Trophoblast cell (in vitro differentiated cells and primary cell): ENCODE results near the gene POR.
"Not testable (repeated sequence)": the region's sequence is repeated elsewhere in the genome, so short reads cannot be mapped to it uniquely, and the experiment has no call there.

Experiments
- DNase-seq, 2 donors: peaks; one replicate each; pipeline ENCODE4 v3.0.0-alpha.2; 2016
- H2AFZ ChIP-seq: 2 replicates; pipeline ENCODE4 v1.6.1; 2013; ENCODE audit warnings: low read length, moderate library complexity, mild to moderate bottlenecking; ENCODE audit not compliant: insufficient read depth, poor library complexity
- H2AK5ac ChIP-seq: 2 replicates; pipeline ENCODE4 v1.6.1; 2013; ENCODE audit warnings: mild to moderate bottlenecking, low read length
- H2BK120ac ChIP-seq: 2 replicates; pipeline ENCODE4 v1.6.1; 2013; ENCODE audit warnings: low read length, mild to moderate bottlenecking, moderate library complexity; ENCODE audit not compliant: insufficient read depth, poor library complexity
- H2BK12ac ChIP-seq: 2 replicates; pipeline ENCODE4 v1.6.1; 2013; ENCODE audit warnings: mild to moderate bottlenecking, low read length, moderate library complexity
- H2BK5ac ChIP-seq: 2 replicates; pipeline ENCODE4 v1.6.1; 2013; ENCODE audit warnings: low read length, low read depth, moderate library complexity, mild to moderate bottlenecking; ENCODE audit not compliant: poor library complexity
- H3K14ac ChIP-seq: 2 replicates; pipeline ENCODE4 v1.6.1; 2013; ENCODE audit warnings: mild to moderate bottlenecking, low read length
- H3K18ac ChIP-seq: 2 replicates; pipeline ENCODE4 v1.6.1; 2013; ENCODE audit warnings: mild to moderate bottlenecking, low read length
- H3K23ac ChIP-seq: 2 replicates; pipeline ENCODE4 v1.6.1; 2013; ENCODE audit warnings: low read length
- H3K27ac ChIP-seq: 2 replicates; pipeline ENCODE4 v1.5.1; 2013; ENCODE audit warnings: low read depth, mild to moderate bottlenecking, inconsistent platforms, low read length, moderate library complexity
- H3K27me3 ChIP-seq: 2 replicates; pipeline ENCODE4 v1.6.1; 2013; ENCODE audit warnings: inconsistent platforms, mild to moderate bottlenecking, low read length, moderate library complexity; ENCODE audit not compliant: insufficient read depth
- H3K36me3 ChIP-seq, 2 experiments: 1 replicate in 1 of 2; 2 replicates in 1 of 2; pipeline ENCODE4 v1.6.1; 2013; ENCODE audit warnings: low read length in 2 of 2, mild to moderate bottlenecking in 2 of 2, moderate library complexity in 1 of 2; ENCODE audit not compliant: insufficient read depth in 2 of 2, control insufficient read depth in 1 of 2
- H3K4ac ChIP-seq: 2 replicates; pipeline ENCODE4 v1.6.1; 2013; ENCODE audit warnings: low read depth, mild to moderate bottlenecking, low read length, moderate library complexity
- H3K4me1 ChIP-seq, 2 experiments: 1 replicate in 1 of 2; 2 replicates in 1 of 2; pipeline ENCODE4 v1.6.1; 2013; ENCODE audit warnings: low read length in 2 of 2, mild to moderate bottlenecking in 2 of 2, moderate library complexity in 1 of 2; ENCODE audit not compliant: insufficient read depth in 2 of 2, control insufficient read depth in 1 of 2
- H3K4me2 ChIP-seq: 2 replicates; pipeline ENCODE4 v1.6.1; 2013; ENCODE audit warnings: inconsistent platforms, mild to moderate bottlenecking, low read length, moderate library complexity
- H3K4me3 ChIP-seq: 2 replicates; pipeline ENCODE4 v1.5.1; 2013; ENCODE audit warnings: mild to moderate bottlenecking, low read depth, low read length, inconsistent platforms
- H3K79me1 ChIP-seq: one replicate; pipeline ENCODE4 v1.6.1; 2013; ENCODE audit warnings: low read length
- H3K79me2 ChIP-seq: 2 replicates; pipeline ENCODE4 v1.6.1; 2013; ENCODE audit warnings: low read length, mild to moderate bottlenecking; ENCODE audit not compliant: control insufficient read depth, insufficient read depth, poor library complexity
- H3K9ac ChIP-seq: 2 replicates; pipeline ENCODE4 v1.6.1; 2013; ENCODE audit warnings: mild to moderate bottlenecking, low read length
- H3K9me3 ChIP-seq: 2 replicates; pipeline ENCODE4 v1.6.1; 2013; ENCODE audit warnings: low read depth, mild to moderate bottlenecking, control low read depth, inconsistent platforms, low read length; ENCODE audit not compliant: insufficient read depth
- H4K12ac ChIP-seq: 2 replicates; pipeline ENCODE4 v1.6.1; 2013; ENCODE audit warnings: low read depth, mild to moderate bottlenecking, low read length, moderate library complexity
- H4K8ac ChIP-seq: 2 replicates; pipeline ENCODE4 v1.6.1; 2013; ENCODE audit warnings: low read depth, mild to moderate bottlenecking, low read length, moderate library complexity
- H4K91ac ChIP-seq: one replicate; pipeline ENCODE4 v1.6.1; 2013; ENCODE audit warnings: low read depth, mild to moderate bottlenecking, low read length, moderate library complexity
- WGBS: extraction: QIAGEN DNeasy Blood & Tissue Kit; methylation state at CpG from one replicate; pipeline ENCODE4 v1.1.7; 2013; ENCODE audit warnings: missing lambda C conversion rate; ENCODE audit not compliant: insufficient read length, insufficient coverage; ENCODE audit errors: extremely low coverage; 5-methylcytosine and 5-hydroxymethylcytosine counted together

POR gene

DNA sequence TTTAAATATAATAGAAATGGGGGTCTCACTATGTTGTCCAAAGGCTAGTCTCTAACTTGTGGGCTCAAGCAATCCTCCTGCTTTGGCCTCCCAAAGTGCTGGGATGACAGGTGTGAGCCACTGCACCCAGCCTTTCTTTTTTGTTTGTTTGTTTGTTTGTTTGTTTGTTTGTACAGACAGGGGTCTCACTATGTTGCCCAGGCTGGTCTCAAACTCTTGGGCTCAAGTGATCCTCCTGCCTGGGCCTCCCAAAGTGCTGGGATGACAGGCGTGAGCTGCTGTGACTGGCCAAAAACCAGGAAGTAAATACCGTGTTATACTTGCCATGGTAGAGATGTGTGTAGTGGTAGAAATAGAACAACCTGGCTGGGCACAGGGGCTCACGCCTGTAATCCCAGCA lies 40.8 kb upstream of the POR start:
- not testable (repeated sequence) for H3K23ac ChIP-seq, H2BK120ac ChIP-seq, DNase-seq, H3K79me1 ChIP-seq, H2BK12ac ChIP-seq, H3K79me2 ChIP-seq, H3K9ac ChIP-seq, H2AK5ac ChIP-seq, H3K4me3 ChIP-seq, H3K4me2 ChIP-seq, H4K12ac ChIP-seq, H2AFZ ChIP-seq, H4K91ac ChIP-seq, H3K9me3 ChIP-seq, H3K18ac ChIP-seq, H3K36me3 ChIP-seq, H4K8ac ChIP-seq, H3K4ac ChIP-seq, H3K27me3 ChIP-seq, H2BK5ac ChIP-seq, H3K4me1 ChIP-seq, H3K27ac ChIP-seq, H3K14ac ChIP-seq
- no CpG with 5 or more reads among the region's 3 CpGs for WGBS

DNA sequence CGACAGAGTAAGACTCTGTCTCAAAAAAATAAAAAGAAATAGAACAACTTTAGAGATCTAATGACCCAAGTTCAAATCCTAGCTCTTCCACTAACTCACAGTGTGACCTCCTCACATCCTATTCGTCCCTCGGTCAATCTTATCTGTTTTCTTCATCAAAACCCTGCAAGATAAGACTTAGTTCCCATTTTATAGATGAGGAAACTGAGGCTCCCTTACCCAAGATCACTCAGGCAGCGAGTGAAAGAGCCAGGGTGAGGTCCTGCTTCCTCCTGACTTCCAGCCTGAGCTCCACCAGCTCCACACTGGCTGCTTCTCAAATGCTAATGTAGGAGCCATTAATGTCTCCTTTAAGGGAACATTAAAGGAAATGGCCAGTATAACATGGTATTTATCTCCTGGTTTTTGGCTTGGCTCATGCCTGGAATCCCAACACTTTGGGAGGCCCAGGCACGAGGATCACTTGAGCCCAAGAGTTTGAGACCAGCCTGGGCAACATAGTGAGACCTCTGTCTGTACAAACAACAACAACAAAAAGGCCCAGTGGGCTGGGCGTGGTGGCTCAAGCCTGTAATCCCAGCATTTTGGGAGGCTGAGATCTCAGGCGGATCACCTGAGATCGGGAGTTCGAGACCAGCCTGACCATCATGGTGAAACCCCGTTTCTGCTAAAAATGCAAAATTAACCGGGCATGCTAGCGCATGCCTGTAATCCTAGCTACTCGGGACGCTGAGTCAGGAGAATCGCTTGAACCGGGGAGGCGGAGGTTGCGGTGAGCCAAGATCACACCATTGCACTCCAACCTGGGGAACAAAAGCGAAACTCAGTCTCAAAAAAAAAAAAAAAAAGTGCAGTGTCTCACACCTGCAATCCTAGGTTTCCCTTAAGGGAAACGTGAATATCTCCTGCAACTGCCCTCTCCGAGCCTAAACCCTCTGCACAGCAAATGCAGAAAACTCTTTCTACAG lies 39.6 kb upstream of the POR start:
- Histone ChIP-seq H3K4me1 (peaks cover 2 to 5% of the 10 kb centered on the region in 2 experiments), H3K36me3 (no peaks in the 10 kb centered on the region), H3K27ac (no peak overlapping the region), H2AK5ac (no peak overlapping the region), H4K91ac (no peak overlapping the region), H3K18ac (no peak overlapping the region), H3K4me2 (no peak overlapping the region), H2BK120ac (no peak overlapping the region), H3K79me2 (peaks cover 7% of the 10 kb centered on the region), H2BK12ac (no peak overlapping the region), H2AFZ (no peak overlapping the region), H4K8ac (no peak overlapping the region), H3K14ac (no peak overlapping the region), H3K9me3 (no peaks in the 10 kb centered on the region), H3K27me3 (no peaks in the 10 kb centered on the region), H3K79me1 (peaks cover 8% of the 10 kb centered on the region), H3K9ac (no peak overlapping the region), H3K4me3 (no peak overlapping the region), H4K12ac (no peak overlapping the region), H3K4ac (no peak overlapping the region), H2BK5ac (no peak overlapping the region), H3K23ac (no peak overlapping the region)
- WGBS, result no CpG with 5 or more reads among the region's 21 CpGs
- peak in 1 of 2 donors; percentile 7 for DNase-seq

GRCh38 chr7:75876126-75876881 lies 38.7 kb upstream of the POR start:
- WGBS, result no CpG with 5 or more reads among the region's 11 CpGs

GRCh38 chr7:75878312-75878768 lies 36.6 kb upstream of the POR start:
- no peaks in the 10 kb centered on the region for H3K27me3 ChIP-seq
- H2BK5ac ChIP-seq, result peak overlapping the region; percentile 33
- H2BK120ac ChIP-seq, result no peak overlapping the region
- H3K4me1 ChIP-seq, result peaks cover 2 to 5% of the 10 kb centered on the region in 2 experiments
- peak overlapping the region; percentile 25 for H4K91ac ChIP-seq
- peaks cover 13 to 16% of the 10 kb centered on the region in 2 experiments for H3K36me3 ChIP-seq
- peak overlapping the region; percentile 58 for H2AFZ ChIP-seq
- H3K18ac ChIP-seq, result peak overlapping the region; percentile 77
- no peak overlapping the region for H3K4me3 ChIP-seq
- DNase-seq, result peak; percentile 62 to 76
- peak overlapping the region; percentile 83 for H3K14ac ChIP-seq
- H3K23ac ChIP-seq, result no peak overlapping the region
- no peak overlapping the region for H3K9ac ChIP-seq
- H3K4me2 ChIP-seq, result peak overlapping the region; percentile 57
- no peak overlapping the region for H2BK12ac ChIP-seq
- H3K79me1 ChIP-seq, result peaks cover 8% of the 10 kb centered on the region
- no peak overlapping the region for H3K27ac ChIP-seq
- H3K79me2 ChIP-seq, result peaks cover 7% of the 10 kb centered on the region
- peak overlapping the region; percentile 64 for H3K4ac ChIP-seq
- no peak overlapping the region for H2AK5ac ChIP-seq
- WGBS, result no CpG with 5 or more reads among the region's 10 CpGs
- peak overlapping the region; percentile 95 for H4K8ac ChIP-seq
- H4K12ac ChIP-seq, result peak overlapping the region; percentile 65
- no peaks in the 10 kb centered on the region for H3K9me3 ChIP-seq

More at GRCh38 chr7:75876126-75876881, 38.7 kb upstream of the POR start:
- H2BK5ac ChIP-seq, result no peak overlapping the region
- no peak overlapping the region for H2BK120ac ChIP-seq
- no peak overlapping the region for H3K27ac ChIP-seq
- H3K79me2 ChIP-seq, result peaks cover 7% of the 10 kb centered on the region
- no peak overlapping the region for H4K8ac ChIP-seq
- no peak overlapping the region for H3K9ac ChIP-seq
- no peaks in the 10 kb centered on the region for H3K9me3 ChIP-seq
- H3K4ac ChIP-seq, result no peak overlapping the region
- peaks cover 0 to 2% of the 10 kb centered on the region in 2 experiments for H3K36me3 ChIP-seq
- peaks cover 2 to 5% of the 10 kb centered on the region in 2 experiments for H3K4me1 ChIP-seq
- no peak overlapping the region for H2AFZ ChIP-seq
- peak; percentile 93 to 97 for DNase-seq
- H4K91ac ChIP-seq, result no peak overlapping the region
- H3K79me1 ChIP-seq, result peaks cover 8% of the 10 kb centered on the region
- H3K14ac ChIP-seq, result no peak overlapping the region
- H3K4me2 ChIP-seq, result no peak overlapping the region
- H3K27me3 ChIP-seq, result no peaks in the 10 kb centered on the region
- no peak overlapping the region for H3K4me3 ChIP-seq
- H3K23ac ChIP-seq, result no peak overlapping the region
- no peak overlapping the region for H2AK5ac ChIP-seq
- H2BK12ac ChIP-seq, result no peak overlapping the region
- H3K18ac ChIP-seq, result no peak overlapping the region
- H4K12ac ChIP-seq, result no peak overlapping the region
